Measurements from ENCODE around the gene LHX3.

DNA sequence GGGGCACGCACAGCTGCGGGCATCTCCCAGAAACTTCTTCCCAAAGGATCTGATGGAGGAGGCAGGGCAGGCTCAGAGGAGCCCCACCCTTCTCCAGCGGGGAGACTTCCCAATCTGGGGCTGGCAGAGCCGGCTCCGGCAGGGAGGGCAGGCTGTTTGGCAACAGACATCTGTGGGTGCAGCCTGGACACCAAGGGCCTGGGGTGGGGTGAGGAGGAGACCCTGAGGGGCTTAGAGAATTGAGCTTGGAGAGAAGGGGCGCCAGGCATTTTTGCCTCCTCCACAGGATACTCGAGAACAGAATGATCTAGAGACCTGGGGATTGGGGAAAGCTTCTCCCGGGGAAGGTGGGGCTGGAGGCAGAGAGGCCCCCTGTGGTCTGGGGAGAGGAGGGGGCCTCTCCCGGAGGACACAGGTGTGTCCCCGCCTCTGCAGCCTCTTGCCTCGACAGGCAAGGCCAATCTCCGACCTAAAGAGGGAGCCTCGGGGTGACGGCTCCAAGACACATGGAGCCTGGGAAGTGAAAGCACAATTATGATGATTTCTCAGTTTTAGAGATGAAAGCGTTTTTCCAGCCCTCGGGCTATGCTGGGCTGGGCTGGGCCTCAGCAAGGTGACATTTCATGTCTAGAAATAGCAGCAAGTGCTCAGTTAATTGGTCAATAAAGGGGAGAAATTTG lies 8.4 kb downstream of the LHX3 start:
- TF ChIP-seq CTCF (IDR thresholded peaks at IDR 0.05; ENCODE audit: insufficient read depth, low read depth, low read length) (no peak), EZH2 (IDR thresholded peaks at IDR 0.05; ENCODE audit: insufficient read depth, low read length) (peak; percentile 80)
